Endothelial cell of umbilical vein (primary cell): ENCODE results near the gene NUMA1.

ENCODE experiments used
- FOS ChIP-seq: IDR thresholded peaks from 2 replicates; pipeline ENCODE4 v1.6.1; 2011; ENCODE audit warnings: mild to moderate bottlenecking, low read length, moderate library complexity, borderline replicate concordance; ENCODE audit not compliant: insufficient read depth
- GATA2 ChIP-seq: IDR thresholded peaks from 2 replicates; pipeline ENCODE4 v1.7.0; 2011; ENCODE audit warnings: low read depth, mild to moderate bottlenecking, moderate library complexity, mixed read lengths, low read length; ENCODE audit not compliant: insufficient read length, insufficient read depth
- POLR2A ChIP-seq: IDR thresholded peaks from 2 replicates; pipeline ENCODE4 v1.6.1; 2012; ENCODE audit warnings: low read depth, mild to moderate bottlenecking, control low read depth, low read length
- POLR2AphosphoS5 ChIP-seq: IDR thresholded peaks from 2 replicates; pipeline ENCODE4 v1.6.1; 2012; ENCODE audit warnings: low read depth, mild to moderate bottlenecking, control low read depth, low read length, moderate library complexity; ENCODE audit not compliant: insufficient read depth
- TF ChIP-seq, protein P1 (sequence below), 2 donors: IDR thresholded peaks; 1 replicate in 1 of 2; 2 replicates in 1 of 2; pipeline ENCODE4 v1.5.1; 2011; ENCODE audit warnings: low read length in 2 of 2, mild to moderate bottlenecking in 2 of 2, moderate library complexity in 2 of 2, control low read depth in 1 of 2, inconsistent platforms in 1 of 2, low read depth in 1 of 2; ENCODE audit not compliant: insufficient read depth in 1 of 2; ENCODE audit errors: extremely low read depth in 1 of 2
- TF ChIP-seq, protein P2 (sequence below): IDR thresholded peaks from 2 replicates; pipeline ENCODE4 v1.6.1; 2011; ENCODE audit not compliant: insufficient read depth, insufficient read length

GRCh38 chr11:72004515-72005346 is 75.6 kb downstream of the NUMA1 start:
- TF ChIP-seq, protein P1, sequence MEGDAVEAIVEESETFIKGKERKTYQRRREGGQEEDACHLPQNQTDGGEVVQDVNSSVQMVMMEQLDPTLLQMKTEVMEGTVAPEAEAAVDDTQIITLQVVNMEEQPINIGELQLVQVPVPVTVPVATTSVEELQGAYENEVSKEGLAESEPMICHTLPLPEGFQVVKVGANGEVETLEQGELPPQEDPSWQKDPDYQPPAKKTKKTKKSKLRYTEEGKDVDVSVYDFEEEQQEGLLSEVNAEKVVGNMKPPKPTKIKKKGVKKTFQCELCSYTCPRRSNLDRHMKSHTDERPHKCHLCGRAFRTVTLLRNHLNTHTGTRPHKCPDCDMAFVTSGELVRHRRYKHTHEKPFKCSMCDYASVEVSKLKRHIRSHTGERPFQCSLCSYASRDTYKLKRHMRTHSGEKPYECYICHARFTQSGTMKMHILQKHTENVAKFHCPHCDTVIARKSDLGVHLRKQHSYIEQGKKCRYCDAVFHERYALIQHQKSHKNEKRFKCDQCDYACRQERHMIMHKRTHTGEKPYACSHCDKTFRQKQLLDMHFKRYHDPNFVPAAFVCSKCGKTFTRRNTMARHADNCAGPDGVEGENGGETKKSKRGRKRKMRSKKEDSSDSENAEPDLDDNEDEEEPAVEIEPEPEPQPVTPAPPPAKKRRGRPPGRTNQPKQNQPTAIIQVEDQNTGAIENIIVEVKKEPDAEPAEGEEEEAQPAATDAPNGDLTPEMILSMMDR (IDR thresholded peaks at IDR 0.05; ENCODE audit: extremely low read depth in 1 of 2, insufficient read depth in 1 of 2, low read depth in 1 of 2, low read length in 2 of 2) = no peak
- TF ChIP-seq FOS = no peak
- TF ChIP-seq POLR2A = no peak
- no peak for TF ChIP-seq GATA2
- no peak for TF ChIP-seq POLR2AphosphoS5
- TF ChIP-seq, protein P2, sequence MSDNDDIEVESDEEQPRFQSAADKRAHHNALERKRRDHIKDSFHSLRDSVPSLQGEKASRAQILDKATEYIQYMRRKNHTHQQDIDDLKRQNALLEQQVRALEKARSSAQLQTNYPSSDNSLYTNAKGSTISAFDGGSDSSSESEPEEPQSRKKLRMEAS = no peak
